NK-92 (cell line): ENCODE data around the gene DTNB.
"Not testable (repeated sequence)": the region's sequence is repeated elsewhere in the genome, so short reads cannot be mapped to it uniquely, and the experiment has no call there.

Source experiments
- DNase-seq: peaks from one replicate; lab custom pipeline; 2025; ENCODE audit not compliant: unreplicated experiment; lab: John Stamatoyannopoulos, UW

Gene DTNB

DNA sequence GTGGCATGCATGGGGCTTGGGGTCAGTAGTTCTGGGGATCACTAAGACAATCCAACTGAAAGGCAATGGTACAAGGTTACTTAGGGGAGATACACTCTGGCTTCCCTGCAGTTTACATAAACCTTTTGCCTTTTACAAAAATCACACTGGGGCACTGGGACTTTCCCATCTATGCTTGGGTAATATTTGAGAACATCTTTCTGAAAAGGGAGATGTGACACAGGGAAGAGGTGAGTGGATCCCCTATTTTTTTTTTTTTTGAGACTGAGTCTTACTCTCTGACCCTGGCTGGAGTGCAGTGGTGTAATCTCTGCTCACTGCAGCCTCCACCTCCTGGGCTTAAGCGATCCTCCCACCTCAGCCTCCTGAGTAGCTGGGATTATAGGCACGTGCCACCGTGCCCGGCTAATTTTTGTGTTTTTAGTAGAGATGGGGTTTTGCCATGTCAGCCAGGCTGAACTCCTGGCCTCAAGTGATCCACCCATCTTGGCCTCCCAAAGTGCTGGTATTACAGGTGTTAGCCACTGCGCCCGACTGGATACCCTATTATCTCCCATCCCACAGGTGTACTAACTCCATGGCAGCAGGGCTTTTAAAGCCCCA, 248.8 kb downstream of the DTNB start:
- no peak for DNase-seq

DNA sequence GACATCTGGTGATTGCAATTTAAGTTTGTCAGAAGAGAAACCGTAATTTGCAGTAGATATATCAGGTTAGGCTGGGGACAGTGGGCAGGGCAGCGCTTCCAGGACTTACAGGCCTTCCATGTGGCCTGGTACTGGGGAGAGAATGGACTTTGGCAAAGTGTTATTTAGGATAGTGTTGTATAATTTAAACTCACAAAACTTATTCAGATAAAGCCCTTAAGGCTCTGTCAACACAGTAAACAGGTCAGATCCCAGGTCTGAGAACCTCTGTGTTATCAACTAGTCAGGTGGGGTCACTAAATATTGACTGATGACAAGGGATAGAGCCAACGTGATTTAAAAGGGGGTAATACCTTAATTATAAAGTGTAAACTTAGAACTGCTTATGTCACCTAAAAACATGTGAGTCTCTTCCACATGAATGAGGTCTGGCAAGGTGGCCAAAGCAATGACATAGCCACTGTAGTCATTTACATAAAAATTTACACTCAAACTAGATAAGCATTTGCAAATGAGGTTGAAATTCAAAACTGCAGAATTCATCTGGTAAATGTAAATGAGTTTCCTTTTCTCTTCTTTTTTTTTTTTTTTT, 251.5 kb downstream of the DTNB start:
- no peak for DNase-seq

DNA sequence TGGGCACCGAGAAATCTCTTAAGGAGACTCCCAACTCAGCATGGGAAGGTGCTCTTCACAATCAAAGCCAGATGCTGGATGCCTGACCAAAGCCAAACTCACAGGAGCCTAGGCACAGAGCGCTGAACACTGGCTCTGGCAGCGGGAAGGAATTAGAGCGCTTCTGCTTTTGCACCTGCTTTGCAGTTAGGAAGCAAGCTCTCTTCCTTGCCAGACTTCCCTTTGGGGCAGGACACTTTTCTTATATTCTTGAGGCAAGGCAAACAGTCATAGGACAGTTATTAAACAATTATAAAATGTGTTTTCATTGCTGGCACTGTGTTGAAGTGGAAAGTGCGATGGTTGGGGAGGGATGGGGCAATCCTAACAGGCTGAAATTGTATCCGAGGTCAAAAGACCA, 252.1 kb downstream of the DTNB start:
- DNase-seq: no peak

DNA sequence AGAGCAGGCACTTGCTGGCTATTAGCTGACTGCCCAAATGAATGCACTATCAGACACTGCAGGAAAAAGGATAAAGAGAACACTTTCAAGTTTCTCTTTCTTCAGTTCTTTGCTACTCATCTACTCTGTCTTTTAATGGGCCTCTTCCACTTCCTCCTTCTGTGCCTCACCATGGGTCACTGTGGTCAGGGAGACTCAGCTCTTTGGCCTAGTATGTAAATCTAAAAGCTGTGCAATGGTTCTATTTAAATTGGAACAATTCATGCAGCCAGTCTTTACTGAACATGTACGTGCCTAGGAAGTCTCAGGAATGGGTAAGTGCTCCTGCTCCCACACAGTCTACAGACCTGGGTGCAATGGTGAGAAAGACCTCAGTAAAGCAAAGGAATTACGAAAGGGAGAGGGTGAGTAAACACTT, 252.5 kb downstream of the DTNB start:
- no peak for DNase-seq

DNA sequence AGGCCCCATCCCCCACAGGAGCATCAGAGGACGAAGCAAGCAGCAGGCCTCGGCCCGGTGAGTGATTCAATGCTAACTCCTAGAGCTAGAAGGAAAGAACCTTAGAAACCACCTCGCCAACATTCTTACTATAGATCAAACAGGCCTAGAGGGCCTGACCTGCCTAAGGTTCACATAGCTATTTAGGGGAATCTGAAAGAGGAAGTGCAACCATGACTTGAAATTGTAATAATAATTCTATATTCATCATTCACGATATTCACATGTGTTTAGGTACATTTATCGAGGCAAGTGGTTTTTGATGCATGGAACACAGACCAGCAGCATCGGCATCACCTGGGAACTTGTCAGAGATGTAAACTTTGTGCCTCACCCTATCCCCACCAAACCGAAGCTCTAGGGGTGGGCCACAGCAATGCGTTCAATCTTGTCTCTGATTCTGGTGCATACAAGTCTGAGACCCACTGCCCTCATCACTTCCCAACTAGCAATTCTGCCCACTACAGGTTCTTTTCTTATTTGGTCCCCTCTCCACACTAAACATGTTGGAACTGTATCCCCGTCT, 253.6 kb downstream of the DTNB start:
- no peak for DNase-seq

DNA sequence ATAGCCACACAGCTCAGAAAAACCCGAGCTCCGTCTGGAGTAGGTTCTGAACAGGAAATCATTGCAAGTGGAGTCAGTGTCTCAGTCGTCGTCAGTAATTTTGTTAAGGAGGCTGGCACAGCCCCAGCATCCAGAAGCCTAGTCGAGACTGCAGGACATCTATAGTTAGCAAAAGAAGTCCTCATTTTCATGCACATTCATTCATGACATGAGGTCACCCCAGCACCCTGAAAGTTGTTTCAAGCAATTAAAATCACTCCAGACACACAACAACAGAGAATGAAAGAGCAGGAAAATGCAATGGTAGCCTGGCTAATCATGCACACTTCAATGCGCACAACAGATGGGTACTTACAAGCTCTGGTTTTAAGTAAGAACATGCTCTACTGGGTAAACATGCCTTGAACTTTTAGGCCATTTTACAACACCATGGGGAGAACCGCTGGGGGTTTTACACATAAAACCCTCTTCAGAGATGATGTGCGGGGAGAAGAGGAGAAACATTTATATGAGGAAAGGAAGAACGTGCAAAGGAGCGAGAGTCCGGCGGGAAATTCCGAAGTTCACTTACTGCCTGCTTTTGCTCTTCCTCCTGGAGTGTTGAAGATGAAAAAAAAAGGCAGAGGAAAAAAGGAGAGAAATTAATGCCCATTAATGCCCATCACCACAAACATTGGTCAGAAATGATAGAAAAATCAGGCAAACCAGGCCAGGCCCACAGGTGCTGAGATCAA, 254.3 kb downstream of the DTNB start:
- DNase-seq: no peak

DNA sequence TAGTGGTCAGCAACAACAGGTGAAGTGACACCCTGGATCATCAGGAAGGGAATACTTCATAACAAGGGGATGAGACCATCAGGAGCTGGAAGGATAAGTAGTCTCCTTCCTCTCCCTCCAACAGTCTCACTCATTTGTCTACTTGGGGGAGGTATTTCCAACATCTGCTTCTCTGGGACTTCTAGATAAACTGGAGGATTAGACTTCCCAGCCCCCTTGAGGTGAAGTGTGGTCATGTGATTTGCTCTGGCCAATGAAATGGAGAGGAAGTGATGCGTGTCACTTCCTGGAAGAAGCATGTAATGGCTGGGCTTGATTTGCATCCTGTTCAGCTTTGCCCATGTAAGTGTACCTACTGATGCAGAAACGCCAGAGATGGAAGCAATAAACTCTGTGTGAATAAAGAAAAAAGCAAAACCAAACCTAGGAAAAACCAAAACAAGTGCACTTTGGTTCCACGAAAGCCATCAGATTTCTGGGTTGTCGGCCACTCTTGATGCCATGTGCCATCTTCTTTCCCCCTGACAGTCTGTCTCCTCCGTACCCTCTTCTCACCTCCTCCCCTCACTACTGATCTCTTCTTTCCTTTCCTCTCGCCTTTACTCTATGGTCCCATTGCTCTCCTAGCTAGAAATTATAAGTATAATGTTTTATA, 255.5 kb downstream of the DTNB start:
- DNase-seq: no peak

DNA sequence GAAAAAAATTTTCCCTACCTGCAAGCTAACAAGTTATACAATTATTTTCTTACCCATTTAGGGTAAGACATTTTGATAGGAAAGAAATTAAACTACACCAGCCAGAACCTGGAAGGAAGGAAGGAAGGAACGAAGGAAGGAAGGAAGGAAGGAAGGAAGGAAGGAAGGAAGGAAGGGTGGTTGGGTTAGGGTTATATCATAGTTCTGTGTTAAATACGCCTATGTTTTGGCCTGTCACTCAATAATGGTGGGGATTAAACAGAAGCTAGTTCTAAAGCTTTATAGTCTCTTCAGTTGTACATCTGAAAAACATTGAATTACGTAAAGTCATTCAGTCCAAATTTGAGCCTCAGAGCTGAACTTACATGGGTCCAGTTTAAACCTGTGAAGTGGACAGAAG, 256.7 kb downstream of the DTNB start:
- DNase-seq: no peak

DNA sequence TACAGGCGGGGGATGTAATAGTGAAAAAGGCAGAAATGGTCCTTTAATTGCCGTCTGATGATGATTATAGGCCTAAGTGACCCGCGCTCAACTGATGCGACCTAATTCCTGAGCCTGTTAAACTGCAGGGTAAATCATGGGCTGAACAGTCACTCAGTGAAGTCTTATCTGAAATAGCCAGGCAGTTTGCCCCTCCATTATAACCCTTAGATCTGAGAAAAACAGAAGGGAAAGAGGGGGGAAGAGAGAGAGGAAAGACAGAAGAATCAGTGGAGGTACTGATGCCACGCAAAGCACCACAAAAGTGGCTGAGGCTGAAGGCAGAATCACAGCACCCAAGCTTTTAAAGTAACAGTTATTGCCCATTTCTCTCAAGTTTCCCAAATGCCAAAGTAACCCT, 258.6 kb downstream of the DTNB start:
- DNase-seq: no peak

DNA sequence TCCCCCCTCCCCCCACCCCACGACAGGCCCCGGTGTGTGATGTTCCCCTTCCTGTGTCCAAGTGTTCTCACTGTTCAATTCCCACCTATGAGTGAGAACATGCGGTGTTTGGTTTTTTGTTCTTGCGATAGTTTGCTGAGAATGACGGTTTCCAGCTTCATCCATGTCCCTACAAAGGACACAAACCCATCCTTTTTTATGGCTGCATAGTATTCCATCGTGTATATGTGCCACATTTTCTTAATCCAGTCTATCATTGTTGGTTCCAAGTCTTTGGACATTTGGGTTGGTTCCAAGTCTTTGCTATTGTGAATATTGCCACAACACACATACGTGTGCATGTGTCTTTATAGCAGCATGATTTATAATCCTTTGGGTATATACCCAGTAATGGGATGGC, 260.0 kb downstream of the DTNB start:
- DNase-seq: not testable (repeated sequence)

DNA sequence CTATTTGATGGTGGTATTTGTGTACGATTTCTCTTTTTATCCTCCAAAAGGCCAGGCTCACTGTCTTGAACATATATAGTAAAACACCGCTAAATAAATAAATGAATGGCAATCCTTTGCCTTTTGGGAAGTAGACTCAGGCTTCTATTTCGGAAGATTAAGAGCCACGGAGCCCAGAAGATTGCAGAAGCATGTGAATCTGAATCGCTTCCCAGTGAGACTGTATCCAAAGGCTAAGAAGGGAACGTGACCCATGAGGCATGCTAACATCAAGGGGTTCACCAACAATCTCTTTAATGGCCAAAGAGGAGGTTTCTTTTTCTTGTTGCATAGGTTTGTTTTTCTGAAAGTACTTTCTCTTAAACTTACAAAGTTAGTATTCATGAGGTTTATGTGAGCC, 261.6 kb downstream of the DTNB start:
- no peak for DNase-seq

DNA sequence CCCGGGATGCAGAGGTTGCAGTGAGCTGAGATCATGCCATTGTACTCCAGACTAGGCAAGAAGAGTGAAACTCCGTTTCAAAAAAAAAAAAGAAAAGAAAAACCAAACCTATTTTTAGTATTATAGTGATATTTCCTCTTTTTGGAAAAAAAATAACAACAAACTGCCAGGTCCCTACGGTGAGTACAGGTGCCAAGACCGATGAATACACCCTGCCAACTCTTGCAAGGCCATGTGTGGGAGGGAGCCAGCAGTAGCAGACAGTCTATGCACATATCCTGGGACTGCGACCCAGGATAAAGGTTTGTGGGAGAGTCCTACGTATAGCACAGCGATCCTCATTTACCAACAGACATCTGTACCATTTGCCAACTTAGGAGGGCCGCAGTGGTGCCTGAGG, 262.1 kb downstream of the DTNB start:
- no peak for DNase-seq

DNA sequence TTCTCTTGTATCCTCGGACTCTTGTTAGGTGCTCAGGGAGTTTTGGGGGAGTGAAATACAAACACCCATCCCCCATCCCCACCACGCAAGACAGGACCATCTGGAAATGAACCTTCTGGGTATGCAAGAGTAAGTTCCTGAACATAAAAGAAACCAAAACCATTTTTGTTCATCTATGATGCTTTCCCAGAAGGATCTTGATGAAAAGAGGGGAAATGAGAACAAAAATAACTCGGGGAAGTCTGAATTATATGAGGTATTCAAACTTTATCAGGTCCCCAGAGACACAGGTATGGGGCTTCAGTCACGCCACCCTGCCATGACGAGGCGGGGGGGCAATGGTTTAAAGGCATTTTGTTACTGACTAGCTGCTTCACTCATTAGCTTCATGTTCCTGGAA, 263.0 kb downstream of the DTNB start:
- no peak for DNase-seq

DNA sequence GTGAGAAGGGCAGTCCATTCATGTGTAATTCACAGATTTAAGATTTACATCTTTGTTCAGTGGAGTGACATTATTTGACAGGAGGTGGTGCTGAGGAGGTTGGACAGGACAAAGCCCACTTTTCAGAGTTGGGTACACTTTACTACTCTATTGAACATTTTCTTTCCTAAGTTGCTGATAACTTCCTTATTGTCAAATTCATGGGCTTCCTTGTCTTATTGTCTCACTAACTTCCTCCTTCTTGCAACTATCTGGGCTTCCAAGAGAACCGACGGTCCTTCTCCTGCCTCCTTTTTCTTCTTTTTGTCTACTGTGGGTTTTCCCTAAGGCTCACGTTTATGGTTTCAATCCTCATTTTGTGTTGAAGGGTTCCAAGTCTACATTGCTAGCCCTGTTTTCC, 263.9 kb downstream of the DTNB start:
- DNase-seq: no peak

DNA sequence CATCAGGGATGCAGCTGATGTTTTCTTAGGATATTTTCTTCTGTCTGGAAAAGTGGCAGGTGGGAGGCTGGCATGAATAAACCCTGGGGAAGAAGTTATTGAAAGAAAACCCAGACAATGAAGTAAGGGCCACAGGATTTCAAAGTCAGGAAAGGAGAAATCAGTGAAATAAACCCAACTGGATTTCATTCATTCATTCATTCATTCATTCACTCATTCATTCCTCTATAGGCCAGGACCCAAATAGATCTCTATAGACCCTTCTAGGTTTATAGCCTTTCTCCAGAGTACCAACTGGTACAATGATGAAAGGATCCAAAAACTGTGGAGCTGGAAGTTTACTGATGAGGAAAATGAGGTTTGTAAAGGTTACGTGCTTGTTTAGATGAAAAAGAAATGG, 264.3 kb downstream of the DTNB start:
- no peak for DNase-seq

DNA sequence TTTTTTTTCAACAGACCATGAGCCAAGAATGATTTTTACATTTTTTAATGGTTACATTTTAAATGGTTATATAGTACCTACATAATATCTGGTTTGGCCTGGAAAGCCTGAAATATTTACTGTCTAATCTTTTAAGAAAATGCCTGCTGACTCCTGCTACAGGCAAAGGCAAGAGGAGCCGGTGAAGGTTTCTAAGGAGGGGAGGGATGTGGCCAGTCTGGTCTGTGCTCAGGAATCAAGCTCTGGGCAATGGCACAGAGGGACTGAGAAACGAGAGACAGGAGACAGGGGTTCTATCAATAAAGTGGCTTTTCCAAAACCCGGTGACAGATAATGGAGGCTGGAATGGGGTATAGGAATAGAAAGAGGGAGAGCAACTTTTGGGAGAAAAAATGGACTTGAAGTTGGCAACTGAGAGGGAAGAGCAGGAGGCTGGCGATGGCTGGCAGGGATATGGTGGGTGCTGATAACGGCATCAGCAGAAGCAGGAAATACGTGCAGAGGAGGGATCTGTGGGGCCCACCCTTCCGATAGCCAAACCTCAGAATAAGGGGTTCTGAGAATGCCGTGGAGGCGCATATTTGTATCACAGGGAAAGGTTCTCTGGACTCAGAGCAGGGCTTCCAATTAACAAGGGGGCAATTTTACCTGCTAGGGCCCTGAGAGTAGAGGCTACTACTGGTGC, 267.6 kb downstream of the DTNB start:
- no peak for DNase-seq

DNA sequence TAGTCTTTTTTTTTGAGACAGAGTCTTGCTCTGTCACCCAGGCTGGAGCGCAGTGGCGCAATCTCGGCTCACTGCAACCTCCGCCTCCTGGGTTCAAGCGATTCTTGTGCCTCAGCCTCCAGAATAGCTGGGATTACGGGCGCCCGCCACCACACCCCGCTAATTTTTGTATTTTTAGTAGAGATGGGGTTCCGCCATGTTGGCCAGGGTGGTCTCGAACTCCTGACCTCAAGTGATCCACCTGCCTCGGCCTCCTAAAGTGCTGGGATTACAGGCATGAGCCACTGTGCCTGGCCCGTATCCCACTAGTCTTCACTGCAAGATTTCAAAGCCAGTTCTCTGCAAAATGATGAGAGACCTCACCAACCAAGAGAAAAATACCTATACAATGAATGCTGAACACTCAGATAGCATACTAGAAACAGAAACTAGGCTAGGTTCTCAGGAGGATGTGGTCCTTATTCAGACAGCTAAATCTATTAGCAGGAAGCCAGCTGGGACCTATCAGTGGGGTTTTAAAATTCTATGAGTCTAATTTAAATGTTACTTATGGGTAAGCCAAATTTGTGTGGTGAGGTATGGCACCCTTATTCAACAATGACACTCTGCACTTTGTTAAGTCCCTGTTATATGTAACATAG, 270.1 kb downstream of the DTNB start:
- not testable (repeated sequence) for DNase-seq

DNA sequence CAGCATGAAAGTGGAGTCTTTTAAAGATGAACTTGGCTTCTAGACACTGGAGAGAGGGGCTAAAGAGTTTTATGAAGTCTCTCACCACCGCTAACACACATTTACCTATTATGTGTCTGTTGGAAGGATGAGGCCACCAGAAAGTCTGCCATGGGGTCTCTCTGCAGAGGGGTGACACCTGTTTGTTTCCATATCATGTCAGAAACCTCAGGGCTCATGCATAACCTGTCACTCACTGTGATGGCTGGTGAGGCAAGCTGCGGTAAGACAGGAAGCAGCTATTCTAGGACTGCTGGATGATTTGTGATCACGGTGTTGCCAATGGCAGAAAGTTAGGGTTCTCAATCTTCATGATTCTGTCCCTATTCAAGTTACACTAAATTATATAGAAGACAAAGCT, 270.9 kb downstream of the DTNB start:
- no peak for DNase-seq

DNA sequence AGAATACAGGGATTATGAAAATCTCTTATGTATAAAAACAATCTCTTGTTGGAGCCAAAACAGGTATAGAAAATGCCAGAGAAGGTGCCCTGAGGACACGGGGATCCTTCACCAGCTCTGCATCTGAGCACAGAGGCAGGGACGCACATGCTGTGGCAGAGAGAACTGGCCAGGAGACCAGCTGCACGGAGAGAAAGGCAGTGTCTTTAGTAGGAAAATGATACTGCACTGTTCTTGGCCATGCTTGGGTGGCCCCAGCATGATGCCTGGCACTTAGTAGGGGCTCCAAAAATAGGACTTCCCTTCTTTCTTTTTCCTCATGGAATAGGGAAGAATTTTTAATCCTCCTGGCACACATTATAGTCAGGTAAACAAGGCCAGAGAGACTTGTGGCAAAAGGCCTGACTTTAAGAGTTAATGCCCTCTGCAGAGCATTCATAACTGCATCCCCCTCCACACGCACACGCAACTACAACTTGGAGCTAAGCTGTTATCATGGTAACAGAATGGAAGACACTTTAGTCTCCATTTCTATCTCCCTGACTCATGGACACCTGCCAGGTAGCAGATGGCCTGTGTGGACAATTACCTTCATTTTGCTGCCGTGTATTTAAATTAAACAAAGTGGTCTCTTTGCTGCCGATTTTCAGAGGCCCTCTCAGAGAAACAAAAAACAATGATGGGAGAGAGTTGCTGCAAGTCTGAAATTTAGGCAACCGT, 271.9 kb downstream of the DTNB start:
- no peak for DNase-seq

DNA sequence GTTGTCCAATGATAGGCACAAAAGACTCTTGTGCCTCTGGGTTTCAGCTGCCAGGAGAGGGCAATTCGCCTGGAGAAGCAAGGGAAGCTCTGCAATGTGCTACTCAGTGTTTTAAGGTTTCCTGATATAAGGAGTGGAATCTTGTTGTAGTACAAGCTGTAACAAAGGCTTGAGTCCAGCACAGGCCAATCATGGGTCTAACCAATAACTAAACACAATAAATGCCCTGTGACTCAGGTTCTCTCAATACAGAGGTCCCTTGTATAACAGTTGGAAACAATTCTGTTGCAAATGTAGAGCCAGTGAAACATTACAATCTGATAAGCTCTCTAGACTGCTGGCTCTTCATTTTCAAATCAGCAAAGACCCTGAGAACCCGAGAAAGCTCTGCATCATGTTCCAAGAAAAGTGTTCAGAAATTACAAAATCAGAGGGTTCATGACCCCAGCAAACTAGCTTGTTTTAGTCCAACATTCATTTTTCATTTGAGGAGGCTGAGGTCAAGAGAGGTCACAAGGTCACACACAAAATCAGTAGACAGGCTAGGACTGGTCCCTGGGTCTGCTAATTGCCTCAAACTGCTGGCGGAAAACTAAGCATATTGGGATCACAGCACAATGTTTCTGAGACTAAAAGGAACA, 272.7 kb downstream of the DTNB start:
- DNase-seq: no peak
